GM21737 (cell line): ENCODE data around the gene ARID4A.
"Not testable (repeated sequence)": the region's sequence is repeated elsewhere in the genome, so short reads cannot be mapped to it uniquely, and the experiment has no call there.

Experiments
- ATAC-seq: cut with Tn5 transposase; IDR thresholded peaks from one replicate; pipeline ENCODE4 v1.9.1; 2021; ENCODE audit warnings: mild to moderate bottlenecking, moderate library complexity; ENCODE audit not compliant: unreplicated experiment

ARID4A gene

GRCh38 chr14:58298477-58299400 is at the start of gene ARID4A:
TSS of gene ARID4A (plus strand) at chr14:58298555. CDS start at chr14:58299855, 1,300 bp downstream.
- peak; percentile 11 for ATAC-seq

GRCh38 chr14:58249611-58250010 is 48.7 kb upstream of the ARID4A start:
- no peak for ATAC-seq

GRCh38 chr14:58258156-58258555 is 40.2 kb upstream of the ARID4A start:
- ATAC-seq: no peak

GRCh38 chr14:58262005-58262404 is 36.4 kb upstream of the ARID4A start:
- not testable (repeated sequence) for ATAC-seq

GRCh38 chr14:58265401-58265800 is 33.0 kb upstream of the ARID4A start:
- ATAC-seq: no peak

- no peak for ATAC-seq
Measured at GRCh38 chr14:58270628-58271027, 27.7 kb upstream of the ARID4A start.

- ATAC-seq: no peak
Measured at GRCh38 chr14:58272588-58273372, 25.6 kb upstream of the ARID4A start.

GRCh38 chr14:58274881-58275280 is 23.5 kb upstream of the ARID4A start:
- ATAC-seq: no peak

GRCh38 chr14:58275527-58276190 is 22.7 kb upstream of the ARID4A start:
- ATAC-seq: no peak

GRCh38 chr14:58276208-58276607 is 22.1 kb upstream of the ARID4A start:
- ATAC-seq: no peak

GRCh38 chr14:58278177-58278576 is 20.2 kb upstream of the ARID4A start:
- no peak for ATAC-seq

- ATAC-seq: peak; percentile 52
Measured at GRCh38 chr14:58280954-58281787, 17.2 kb upstream of the ARID4A start.

- no peak for ATAC-seq
Measured at GRCh38 chr14:58281969-58282368, 16.4 kb upstream of the ARID4A start.

GRCh38 chr14:58282925-58283593 is 15.3 kb upstream of the ARID4A start:
- ATAC-seq: no peak

GRCh38 chr14:58283730-58284129 is 14.6 kb upstream of the ARID4A start:
- ATAC-seq: no peak

GRCh38 chr14:58285132-58285531 is 13.2 kb upstream of the ARID4A start:
- no peak for ATAC-seq

GRCh38 chr14:58287607-58288042 is 10.7 kb upstream of the ARID4A start:
- ATAC-seq: no peak

GRCh38 chr14:58288106-58288792 is 10.1 kb upstream of the ARID4A start:
- ATAC-seq: no peak

GRCh38 chr14:58291646-58292045 is 6.7 kb upstream of the ARID4A start:
- no peak for ATAC-seq
